NOMO-1 treated with DMSO at 0.1 percent for 48 hours (cell line): ENCODE measurements around the gene JAML.
A peak's percentile ranks its signal among the peaks of the same experiment; 100 is the strongest.

ENCODE experiments used
- DNase-seq: peaks from one replicate; lab custom pipeline; 2025; ENCODE audit not compliant: unreplicated experiment; lab: John Stamatoyannopoulos, UW

Gene JAML

DNA sequence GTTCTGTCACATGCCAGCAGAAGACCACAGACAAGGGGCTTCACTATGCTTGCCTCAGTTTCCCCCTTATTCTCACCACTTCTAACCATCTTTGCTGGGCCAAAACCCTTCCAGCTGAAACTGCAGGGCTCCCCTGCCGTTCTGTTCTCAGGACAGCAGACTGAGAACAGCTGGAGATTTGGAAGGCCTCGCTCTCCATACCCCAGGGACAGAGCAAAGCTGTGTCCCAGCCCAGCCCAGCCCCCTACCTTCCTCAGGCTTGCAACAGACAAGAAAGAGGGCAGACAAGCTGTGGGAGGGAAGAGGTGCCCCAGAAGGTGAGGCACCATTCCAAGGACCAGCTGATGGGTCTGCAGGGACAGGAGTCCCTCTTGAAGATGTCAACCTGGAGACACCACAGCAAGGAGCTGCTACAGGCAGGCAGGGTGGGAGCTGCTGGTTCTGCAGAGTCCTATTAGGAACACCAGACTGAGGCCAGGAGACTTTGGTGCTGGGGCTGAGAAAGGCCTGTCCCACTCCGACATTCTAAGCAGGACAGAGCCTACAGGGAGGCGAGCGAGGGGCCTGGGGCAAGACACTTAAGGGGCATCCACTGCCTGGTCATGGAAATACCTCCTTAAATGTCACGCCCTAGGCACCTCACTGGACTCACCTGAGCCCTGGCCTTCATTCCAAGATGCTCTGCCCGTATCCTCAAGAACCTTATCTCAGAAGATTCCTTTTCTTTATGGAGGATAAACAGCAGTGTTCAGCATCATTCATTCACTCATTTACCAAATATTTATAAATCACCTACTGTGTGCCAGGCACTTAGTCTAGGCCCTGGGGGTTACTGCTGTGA is 55.3 kb downstream of the JAML start:
- DNase-seq, result no peak

DNA sequence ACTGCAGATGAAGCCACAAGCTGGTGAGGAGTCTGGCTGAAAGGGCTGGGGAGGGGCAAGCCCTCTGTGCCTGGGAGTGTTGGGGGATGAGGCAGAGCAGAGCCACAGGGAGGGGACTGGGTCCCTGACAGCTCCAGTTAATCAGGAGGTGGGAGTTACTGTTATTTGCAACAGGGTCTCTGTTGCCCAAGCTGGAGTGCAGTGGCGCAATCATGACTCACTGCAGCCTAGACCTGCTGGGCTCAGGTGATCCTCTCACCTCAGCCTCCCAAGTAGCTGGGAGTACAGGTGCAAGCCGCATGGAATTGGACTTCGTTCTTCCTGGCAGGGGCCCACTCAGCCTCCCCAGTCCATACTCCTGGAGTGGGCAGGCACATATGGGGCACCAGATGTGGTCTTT is 56.1 kb downstream of the JAML start:
- no peak for DNase-seq

DNA sequence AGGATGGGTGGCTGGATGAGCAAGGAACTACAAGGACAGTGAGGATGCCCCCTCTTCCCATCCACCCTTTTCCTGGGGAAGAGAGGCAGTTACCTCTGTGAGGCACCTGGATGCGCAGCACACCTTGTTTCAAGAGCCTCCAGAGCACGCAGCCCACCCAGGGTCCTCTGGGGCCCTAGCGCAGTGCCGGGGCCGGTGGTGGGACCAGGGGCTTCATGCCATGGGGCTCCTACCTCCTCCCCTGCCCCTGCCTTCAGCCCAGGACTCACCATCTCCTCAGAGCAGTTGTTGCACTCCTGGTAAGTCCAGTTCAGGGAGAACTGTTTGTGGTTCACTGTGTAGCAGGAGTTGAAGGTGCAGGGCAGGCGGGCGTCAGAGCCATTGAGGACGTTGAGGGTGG is 56.5 kb downstream of the JAML start:
- DNase-seq, result no peak

DNA sequence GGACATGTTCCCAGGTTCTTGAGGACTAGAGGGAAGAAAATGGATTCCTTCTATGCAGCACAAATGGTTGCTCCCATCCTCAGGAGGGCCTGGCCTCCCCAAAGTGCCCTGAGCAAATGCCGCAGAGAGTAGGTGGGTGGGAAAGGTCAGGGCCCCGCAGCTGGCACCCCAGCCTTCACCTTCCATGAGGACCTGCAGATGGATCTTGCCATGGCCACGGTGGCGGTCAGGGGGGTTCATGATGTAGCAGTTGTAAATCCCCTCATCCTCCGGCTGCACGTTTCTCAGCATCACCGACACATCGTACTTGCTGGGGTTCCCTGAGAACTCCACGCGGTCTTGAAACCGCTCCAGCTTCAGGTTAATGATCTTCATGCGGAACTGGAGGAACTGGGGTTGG is 56.9 kb downstream of the JAML start:
- DNase-seq, result no peak

DNA sequence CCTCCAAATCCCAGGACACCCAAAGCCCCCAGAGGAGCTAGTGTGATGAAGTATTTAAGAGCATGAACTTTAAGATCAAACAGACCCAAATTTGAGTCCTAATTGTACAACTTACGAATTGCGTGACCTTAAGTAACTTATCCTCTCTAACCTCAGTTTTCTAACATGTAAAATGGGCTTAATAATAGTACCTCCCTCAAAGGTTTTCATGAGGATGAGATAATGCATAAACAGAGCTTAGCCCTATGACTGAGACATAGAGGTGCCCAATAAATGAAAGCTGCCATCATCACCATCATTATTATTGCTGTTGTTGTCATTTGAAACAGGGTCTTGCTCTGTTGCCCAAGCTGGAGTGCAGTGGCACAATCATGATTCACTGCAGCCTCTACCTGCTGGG is 57.6 kb downstream of the JAML start:
- no peak for DNase-seq

DNA sequence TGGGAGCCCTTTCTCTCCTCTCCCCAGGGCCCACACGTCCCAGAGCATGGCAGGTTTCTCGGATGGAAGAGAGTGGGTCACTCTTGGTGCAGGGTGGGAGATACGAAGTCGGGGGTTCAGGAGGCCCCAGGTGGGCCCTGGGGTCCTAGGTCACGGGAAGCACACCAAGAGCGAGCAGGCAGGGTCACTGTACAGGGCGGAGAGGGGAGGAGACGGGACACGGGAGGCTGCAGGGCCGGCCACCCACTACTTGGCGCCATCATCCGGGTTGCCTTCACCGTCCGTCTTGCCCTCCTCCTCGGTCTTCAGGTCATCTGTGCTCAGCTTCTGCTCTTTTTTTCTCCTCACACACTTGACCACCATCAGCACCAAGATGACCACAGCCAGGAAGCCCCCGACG is 58.2 kb downstream of the JAML start:
- no peak for DNase-seq

DNA sequence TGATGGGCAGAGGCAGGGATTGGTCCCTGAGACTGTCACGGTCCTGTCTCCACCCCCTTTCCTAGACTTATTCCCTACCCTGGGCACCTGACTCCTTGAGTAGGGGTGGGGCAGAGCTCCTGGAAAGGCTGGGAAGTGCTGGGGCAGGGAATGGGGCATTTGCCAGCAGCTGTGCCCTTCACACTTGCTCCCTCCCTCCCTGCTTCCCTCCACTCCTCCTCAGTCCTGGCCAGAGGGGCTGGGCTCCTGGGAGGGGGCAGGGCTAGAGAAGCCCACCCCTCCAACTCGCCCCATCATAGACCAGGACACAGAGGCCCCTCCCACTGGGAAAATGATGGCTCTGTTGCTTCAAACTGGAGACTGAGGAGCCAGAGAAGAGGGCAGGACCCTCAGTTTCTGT is 59.9 kb downstream of the JAML start:
- DNase-seq, result no peak

DNA sequence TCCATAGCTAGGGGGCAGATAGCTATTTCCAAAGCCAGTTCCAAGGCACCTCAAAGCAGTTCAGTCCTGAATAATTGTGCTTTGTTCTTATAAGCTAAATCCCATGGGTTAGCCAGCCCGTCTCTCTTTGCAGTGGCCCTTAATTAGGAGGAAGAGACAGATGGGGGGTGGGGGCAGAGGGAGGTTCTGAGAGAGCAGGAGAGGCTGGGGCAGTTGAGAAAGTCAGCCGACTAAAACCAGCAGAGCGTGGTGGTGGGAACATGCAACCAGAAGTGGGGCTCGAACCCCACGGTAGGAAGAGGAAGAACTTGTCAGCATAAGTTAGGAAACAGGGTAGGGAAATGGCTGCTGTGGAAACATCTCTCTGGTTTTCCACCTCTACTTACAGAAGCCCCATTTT is 61.3 kb downstream of the JAML start:
- no peak for DNase-seq

DNA sequence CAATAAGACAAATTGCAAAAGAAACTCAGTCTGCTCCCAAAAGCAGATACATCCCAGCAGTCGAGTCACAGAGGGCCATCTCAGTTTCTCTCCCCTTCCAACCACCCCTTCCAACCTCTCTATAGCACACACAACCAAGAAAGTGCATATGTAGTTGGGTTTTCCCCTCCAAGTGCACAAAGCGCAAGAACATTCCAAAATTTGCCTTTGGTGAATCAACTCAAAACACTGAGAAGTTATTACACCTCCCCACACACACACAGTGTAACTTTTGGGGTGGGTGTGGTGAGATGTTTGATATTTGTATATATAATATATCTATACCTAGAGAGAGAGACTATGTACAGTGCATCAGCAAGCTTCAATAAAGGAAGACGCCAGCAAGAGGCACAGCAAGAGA is 62.0 kb downstream of the JAML start:
- DNase-seq, result no peak

DNA sequence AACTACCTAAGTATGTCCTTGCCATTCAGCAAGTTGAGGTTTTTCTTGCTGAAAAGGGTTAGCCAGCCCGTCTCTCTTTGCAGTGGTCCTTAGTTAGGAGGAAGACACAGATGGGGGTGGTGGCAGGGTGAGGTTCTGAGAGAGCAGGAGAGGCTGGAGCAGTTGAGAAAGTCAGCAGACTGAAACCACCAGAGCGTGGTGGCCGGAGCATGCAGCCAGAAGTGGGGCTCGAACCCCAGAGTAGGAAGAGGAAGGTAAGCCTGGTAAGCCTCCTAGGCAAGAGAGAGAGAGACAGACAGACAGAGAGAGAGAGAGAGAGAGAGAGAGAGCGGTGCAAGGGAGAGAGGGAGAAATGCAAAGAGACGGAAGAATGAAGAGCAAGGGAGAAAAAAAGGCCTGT is 63.0 kb downstream of the JAML start:
- no peak for DNase-seq

DNA sequence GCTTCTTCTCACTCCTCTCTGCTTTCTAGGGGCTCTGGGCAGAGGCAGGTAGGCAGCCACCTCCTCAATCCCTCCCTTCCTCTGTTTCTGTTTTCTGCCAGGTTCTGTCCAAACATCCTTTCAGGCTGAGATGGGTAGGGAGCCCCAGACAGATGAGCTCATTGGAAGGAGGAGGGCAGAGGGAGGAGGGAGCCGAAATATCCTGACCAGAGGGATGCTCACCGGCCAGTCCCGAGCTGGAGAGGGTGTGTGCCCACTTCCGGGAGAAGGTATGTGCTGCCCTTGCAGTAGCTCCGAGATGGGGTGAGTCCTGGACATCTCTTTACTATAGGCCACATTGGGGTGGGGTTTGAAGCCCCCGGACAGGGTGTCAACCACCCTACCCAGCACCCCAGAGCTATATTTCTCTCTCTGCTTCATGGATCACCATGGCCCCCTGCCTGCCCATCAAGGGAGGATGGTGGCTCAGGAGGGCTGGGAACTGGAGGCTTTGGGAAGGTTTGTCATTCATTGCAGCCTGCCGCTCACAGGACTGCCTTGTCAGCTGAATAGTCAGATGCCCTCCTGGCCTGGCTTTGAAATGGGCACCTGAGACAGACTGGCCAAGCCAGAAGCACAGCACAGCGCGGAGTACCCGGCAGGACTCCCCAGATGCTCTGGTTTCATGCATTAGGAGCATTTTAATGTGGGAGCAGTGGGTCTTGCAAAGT is 67.5 kb downstream of the JAML start:
- no peak for DNase-seq

DNA sequence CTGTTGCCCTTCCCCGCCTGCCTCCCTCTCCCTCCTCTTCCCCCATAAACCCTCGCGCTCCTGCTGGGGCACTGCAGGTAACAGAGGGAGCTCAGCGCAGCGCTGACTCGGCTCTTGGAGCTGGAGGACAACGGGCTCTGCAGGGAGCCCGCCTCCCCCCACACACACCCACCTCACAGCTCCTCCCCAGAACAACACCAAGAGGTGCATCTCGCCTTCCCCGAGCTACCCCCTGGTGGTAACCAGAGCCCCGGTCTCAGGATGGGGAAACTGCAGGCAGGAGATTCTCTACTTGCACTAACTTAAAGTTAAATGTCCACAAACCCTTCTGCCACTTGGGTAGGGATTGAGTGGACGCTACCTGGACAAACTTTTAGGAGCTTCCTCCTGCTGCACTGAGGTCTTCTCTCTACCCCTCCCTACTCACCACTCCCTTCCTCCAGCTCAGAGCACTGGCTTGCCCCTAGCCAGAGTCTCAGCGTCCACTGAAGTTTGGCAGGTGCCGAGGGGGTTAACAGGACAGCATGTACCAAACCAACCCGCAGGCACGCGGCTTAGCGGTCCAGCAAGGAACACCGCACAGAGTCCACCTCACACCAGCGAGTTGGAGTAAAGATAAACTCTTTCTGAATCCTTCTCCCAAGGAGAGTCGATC is 68.2 kb downstream of the JAML start:
- peak; percentile 9 for DNase-seq

DNA sequence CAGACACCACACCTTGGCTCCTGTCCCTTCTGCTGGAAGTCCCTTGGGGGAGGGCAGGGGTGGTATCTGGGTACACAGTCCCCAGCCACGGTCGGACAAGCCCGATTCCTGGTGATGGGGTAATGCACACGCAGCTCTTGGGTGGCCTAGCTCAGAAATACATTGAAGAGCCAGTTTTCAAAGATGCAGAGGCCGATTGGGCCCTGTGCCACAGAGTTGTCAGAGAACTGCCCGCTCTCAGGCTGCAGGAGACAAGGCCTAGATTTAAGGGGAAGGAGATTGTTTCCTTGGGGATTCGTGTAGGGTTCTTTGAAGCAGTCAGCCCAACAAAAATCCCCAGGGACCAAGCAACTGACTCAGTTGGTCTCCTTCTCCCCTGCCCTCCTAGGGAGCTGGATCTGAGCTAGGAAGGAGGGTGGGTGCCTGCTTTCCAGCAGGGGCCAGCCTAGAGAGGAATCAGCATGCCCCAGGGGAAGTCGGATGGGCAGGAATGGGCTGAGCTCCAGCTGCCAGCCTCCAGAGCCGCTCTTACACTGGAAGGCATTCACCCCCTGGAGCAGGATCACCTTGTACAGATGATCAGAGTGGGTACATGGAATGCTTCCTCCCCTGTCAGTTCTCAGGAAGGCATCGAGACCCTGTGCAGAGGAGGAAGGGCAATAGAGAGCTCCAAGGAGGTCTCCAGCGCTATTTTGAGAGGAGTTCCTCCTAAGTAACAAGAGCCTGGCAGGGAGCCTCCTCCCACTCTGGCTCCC is 68.9 kb downstream of the JAML start:
- DNase-seq, result no peak

DNA sequence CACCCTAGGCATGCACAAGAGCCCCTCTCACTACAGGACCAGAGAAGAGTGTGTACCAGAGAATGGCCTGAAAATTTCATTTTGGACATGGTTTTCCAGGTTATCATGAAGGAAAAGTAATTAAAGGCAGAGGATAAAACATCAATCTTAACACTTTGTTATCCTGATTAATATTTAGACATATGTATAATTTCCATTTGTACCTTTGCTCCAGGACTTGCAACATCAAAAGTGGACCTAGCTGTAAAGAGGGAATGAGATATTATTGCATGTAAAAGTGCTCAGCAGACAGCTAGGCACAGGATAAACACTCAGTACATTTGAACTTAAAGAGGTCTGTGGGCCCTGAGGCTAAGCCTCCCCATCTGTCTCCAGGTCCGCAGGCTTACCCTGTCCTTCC is 70.2 kb downstream of the JAML start:
- DNase-seq, result no peak

DNA sequence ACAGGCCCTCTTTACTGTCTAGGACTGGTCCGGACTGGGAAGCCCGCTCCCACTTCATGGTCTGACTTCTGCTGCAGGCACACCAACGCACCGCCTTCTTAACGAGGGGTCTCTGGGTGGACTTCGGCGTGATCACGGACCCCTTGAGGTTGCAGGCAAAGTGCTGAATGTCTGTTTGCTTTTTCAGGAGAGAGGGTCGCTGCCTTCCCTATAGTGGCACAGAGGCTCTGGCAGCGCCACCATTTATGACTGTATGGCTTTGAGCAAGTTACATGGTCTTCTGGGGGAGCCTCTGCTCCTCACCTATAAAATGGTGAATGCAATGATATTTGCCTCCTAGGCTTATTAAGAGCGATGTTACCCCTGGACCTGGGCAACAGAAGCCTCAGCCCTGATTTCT is 70.8 kb downstream of the JAML start:
- no peak for DNase-seq

DNA sequence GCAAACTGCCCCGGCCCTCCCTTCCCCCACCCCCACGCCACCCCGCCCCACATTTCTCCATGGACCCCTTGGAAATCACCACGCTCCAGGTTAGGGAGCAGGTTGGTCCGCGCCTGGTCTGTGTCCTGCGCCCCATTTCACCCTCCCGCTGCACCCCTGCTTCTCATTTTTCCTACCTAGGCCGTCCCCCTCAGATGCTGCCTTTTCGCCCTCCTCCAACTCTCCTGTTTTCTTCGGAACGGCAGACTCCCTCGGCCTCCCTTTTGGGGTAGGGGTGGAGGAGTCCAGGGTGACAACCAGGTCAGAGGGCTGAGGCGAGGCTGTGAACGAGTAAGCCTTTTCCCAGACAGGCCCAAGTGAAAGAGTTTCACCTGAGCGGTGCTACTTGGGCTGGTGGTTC is 71.3 kb downstream of the JAML start:
- DNase-seq, result no peak

DNA sequence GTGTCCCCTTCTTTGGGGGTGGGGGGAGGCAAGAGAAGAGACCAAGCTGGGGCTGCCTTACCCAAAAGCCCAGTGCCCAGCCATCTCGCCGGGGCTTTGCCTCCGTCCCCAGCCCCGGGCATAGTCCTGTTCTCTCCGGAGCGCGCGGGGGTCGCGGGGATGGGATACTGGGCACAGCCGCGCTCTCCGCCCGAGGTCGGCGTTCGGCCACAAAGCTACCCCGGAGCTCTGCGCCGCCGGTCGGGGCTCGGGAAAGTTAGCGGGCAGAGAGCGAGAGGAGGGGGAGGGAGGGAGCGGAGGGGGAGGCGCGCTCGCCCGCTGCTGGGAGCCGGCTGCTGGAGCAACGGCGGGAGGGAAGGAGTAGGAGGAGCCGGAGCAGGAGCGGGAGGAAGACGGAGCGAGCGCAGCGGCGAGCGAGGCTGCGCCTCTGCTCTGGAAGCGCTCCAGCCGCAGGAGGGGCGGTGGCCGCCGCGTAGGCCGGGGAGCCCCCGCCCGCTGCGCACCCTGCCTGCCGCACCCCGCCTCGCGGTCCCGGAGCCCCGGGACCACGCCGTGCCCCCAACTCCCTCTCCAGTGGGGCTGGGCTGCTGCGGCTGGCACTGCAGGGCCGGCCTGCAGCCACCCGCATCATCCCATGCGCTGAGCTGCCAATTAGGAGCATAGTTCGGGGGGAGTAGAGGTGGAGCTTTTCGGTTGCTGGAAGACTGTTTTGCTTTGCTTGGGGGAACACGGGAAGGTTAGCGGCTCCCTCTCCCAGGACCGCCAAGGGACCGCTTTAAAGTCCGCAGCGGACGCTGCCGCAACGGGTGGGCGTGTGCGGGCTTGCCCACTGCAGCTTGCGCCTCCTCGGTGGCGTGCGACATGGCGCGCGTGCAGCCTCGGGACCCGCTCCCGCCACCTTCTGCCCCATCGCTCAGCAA is 72.0 kb downstream of the JAML start, which contains the start of gene SCN4B:
TSS of gene SCN4B (minus strand) at position 272 of the 920 bp plus-strand sequence. CDS start at position 122, 150 bp downstream.
- no peak for DNase-seq

DNA sequence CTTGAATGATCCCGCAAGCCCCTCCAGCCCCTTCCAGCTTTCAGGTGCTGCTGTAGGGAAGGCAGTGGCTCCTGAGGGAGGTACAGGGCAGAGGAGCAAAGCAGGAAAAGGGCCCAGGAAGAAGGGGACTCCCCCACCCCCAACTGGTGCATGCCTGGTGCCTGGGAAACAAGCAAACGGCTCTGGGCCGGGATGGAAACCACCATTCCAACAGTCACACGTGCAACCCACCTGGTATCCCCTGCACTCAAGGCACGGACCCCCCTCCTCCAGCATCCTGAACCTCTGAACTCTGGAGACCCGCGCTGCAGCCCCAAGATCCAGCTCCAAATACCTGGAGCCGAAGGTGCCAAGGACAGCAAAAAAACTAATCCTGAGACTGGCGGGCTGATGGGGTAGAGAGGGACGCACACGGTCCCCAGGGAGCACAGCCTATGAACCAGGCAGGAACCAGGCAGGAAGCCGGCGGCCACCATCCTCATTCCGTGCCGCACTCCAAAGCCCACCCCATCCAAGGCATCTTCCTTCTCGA is 72.7 kb downstream of the JAML start:
- DNase-seq, result no peak

DNA sequence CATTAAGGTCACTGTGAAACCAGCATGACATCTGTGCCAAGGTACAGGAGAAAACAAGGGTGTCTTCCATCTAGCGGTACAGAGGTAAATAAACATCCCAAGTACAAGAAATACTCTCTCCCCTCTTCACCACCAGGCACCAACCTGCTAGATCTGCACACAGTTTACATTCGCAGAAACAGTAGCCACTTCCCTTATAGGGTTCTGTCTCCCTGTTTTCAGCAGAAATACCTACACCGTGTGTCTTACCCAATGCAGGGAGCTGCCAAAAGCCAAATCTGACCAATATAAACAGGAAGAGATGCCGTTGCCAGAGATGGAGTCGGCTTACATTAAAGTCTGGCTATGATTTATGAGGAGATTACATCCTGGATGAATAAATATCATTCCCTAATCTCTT is 73.4 kb downstream of the JAML start:
- DNase-seq, result no peak

DNA sequence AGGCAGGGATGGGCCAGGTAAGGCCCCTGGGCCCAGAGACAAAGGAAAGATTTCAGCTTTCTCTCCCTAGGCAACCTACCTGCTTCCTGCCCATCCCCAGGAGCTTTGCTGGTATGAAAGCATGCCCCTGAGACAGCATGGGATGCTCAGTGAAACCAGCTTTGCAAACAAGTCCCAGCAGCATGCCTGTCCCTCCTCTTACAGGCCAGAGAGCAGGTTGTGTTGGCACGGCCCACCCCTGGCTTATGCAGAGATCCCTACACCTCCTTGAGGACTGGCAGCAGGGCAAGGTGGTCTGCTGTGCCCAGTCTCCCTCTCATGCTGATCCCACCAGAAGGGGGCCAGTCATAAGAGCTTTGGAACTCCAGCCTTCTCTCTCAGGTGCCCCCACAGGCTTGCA is 75.3 kb downstream of the JAML start:
- no peak for DNase-seq
